ENCODE measurements around the gene PSMG3. TPM values are rescaled to one million over a fixed set of nuclear protein-coding genes. Genes with fewer than 3 reads are reported as not detected.

The PSMG3 gene
- 29.9 to 31.9 TPM (median 31.7 TPM) in 3 replicates for total RNA-seq
- long read RNA-seq, transcript PSMG3-202 (2 exons, 1,391 nt), result major isoform, 19 of 33 reads
- long read RNA-seq, transcript PSMG3-203 (3 exons, 774 nt), result minor isoform, 8 of 33 reads
- long read RNA-seq, partial matches to known transcripts, result 0 of 33 reads
- long read RNA-seq, other reads (novel, unspliced or antisense), result 3 of 33 reads

DNA sequence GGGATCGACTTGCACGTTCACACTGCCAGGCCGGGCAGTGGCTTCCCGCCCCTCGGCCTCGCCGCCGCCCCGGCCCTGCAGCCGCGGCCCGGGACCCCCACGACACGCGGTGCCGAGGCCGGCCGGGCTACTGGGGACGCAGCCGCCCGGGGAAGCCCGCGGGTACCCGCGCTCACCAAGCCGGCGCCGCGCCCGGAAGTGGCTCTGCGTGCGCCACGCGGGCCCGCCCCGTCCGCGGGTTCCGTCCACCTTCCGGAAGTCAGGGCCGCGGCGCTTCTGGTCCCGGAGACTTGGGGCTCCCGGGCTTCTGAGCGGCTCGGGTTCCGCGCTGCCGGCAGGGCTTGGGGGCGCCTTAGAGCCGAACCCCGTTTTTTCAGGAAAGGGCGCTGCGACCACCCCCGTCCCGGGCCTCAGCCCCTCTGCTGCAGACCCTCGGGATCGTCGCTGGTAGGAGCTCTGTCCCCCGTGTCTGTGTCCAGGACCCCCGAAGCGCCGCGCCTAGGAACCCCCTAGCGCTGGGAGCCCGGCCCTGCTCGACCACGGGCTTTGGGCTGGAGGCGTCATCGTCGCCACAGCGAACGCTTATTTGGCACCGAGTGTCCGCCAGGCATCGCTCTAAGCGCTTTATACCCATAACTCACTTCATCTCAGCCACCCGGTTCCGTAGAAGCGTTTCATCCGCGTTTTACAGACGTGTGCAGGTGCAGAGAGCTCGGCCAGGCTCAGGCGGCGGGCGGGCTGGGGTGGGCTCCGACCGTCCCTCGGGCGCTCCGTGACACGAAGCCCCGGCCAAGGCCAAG, at the start of gene PSMG3:
Gene PSMG3 (minus strand): TSS at position 200 of the 800 bp plus-strand sequence. CDS start 693 bp downstream, outside the sequence.
- Mint-ChIP-seq H3K27me3 (ENCODE audit: low read depth) (no peaks in the 10 kb centered on the region), H3K36me3 (ENCODE audit: low read depth) (peaks cover 10% of the 10 kb centered on the region), H3K4me3 (ENCODE audit: unreplicated experiment) (peak within 1 kb of the TSS; percentile 90), H3K27ac (ENCODE audit: unreplicated experiment) (peak within 1 kb of the TSS; percentile 98), H3K9me3 (ENCODE audit: low read depth) (no peaks in the 10 kb centered on the region), H3K4me1 (ENCODE audit: low read depth) (peaks cover 58% of the 10 kb centered on the region)
- peak; percentile 95 for DNase-seq (ENCODE audit: low spot score)
- TF ChIP-seq, protein P1, sequence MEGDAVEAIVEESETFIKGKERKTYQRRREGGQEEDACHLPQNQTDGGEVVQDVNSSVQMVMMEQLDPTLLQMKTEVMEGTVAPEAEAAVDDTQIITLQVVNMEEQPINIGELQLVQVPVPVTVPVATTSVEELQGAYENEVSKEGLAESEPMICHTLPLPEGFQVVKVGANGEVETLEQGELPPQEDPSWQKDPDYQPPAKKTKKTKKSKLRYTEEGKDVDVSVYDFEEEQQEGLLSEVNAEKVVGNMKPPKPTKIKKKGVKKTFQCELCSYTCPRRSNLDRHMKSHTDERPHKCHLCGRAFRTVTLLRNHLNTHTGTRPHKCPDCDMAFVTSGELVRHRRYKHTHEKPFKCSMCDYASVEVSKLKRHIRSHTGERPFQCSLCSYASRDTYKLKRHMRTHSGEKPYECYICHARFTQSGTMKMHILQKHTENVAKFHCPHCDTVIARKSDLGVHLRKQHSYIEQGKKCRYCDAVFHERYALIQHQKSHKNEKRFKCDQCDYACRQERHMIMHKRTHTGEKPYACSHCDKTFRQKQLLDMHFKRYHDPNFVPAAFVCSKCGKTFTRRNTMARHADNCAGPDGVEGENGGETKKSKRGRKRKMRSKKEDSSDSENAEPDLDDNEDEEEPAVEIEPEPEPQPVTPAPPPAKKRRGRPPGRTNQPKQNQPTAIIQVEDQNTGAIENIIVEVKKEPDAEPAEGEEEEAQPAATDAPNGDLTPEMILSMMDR (IDR thresholded peaks at IDR 0.05), result peak; percentile 70

GRCh38 chr7:1618475-1618874, 48.6 kb upstream of the PSMG3 start:
- Mint-ChIP-seq H3K4me1 (ENCODE audit: low read depth) (no peaks in the 10 kb centered on the region), H3K4me3 (ENCODE audit: unreplicated experiment) (no peak overlapping the region), H3K9me3 (ENCODE audit: low read depth) (peaks cover 3% of the 10 kb centered on the region), H3K27ac (ENCODE audit: unreplicated experiment) (no peak overlapping the region), H3K27me3 (ENCODE audit: low read depth) (peaks cover 20% of the 10 kb centered on the region), H3K36me3 (ENCODE audit: low read depth) (no peaks in the 10 kb centered on the region)
- TF ChIP-seq, protein P1 (IDR thresholded peaks at IDR 0.05), result no peak
- DNase-seq (ENCODE audit: low spot score), result no peak

DNA sequence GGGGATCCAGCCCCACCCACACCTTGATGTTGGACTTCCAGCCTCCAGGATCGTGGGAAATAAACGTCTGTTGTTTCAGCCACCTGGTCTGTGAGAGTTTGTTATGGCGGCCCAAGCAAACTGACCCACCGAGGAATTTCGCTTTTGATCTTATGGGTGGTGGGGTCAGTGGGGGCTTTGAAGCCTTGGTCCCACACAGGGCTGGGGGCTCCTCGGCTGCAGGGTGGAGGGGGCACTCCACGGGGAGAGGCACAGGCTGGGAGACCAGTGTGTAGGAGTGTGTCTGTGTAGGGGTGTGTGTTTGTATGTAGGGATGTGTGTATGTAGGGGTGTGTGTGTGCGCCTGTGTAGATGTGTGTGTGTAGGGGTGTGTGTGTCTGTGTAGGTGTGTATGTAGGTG, 48.1 kb upstream of the PSMG3 start:
- H3K36me3 Mint-ChIP-seq (ENCODE audit: low read depth), result no peaks in the 10 kb centered on the region
- H3K4me1 Mint-ChIP-seq (ENCODE audit: low read depth), result no peaks in the 10 kb centered on the region
- DNase-seq (ENCODE audit: low spot score), result no peak
- no peak overlapping the region for H3K27ac Mint-ChIP-seq (ENCODE audit: unreplicated experiment)
- peaks cover 3% of the 10 kb centered on the region for H3K9me3 Mint-ChIP-seq (ENCODE audit: low read depth)
- H3K4me3 Mint-ChIP-seq (ENCODE audit: unreplicated experiment), result no peak overlapping the region
- TF ChIP-seq, protein P1 (IDR thresholded peaks at IDR 0.05), result no peak
- peaks cover 20% of the 10 kb centered on the region for H3K27me3 Mint-ChIP-seq (ENCODE audit: low read depth)

DNA sequence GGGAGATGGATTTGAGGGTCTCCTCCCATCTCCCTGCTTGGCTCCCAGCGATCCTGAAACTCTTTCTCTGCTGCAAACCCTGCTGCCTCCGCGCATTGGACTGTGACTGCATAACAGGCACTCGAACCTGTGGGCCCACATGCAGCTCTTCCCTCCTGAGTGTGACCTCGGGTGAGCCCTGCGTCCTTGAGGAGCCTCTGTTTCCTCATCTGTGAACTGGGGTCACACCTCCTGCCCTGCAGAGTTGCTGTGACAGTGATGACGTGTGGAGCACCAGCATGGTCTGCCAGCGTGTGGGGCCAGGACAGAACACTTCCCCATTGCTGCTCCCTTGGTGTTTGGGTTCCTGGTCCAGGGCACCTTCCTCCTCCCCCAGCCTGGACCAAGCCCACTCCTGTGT, 46.9 kb upstream of the PSMG3 start:
- Mint-ChIP-seq H3K4me3 (ENCODE audit: unreplicated experiment) (no peak overlapping the region), H3K27ac (ENCODE audit: unreplicated experiment) (no peak overlapping the region), H3K36me3 (ENCODE audit: low read depth) (no peaks in the 10 kb centered on the region), H3K9me3 (ENCODE audit: low read depth) (peaks cover 3% of the 10 kb centered on the region), H3K4me1 (ENCODE audit: low read depth) (peaks cover 4% of the 10 kb centered on the region), H3K27me3 (ENCODE audit: low read depth) (peaks cover 20% of the 10 kb centered on the region)
- TF ChIP-seq, protein P1 (IDR thresholded peaks at IDR 0.05), result no peak
- no peak for DNase-seq (ENCODE audit: low spot score)

DNA sequence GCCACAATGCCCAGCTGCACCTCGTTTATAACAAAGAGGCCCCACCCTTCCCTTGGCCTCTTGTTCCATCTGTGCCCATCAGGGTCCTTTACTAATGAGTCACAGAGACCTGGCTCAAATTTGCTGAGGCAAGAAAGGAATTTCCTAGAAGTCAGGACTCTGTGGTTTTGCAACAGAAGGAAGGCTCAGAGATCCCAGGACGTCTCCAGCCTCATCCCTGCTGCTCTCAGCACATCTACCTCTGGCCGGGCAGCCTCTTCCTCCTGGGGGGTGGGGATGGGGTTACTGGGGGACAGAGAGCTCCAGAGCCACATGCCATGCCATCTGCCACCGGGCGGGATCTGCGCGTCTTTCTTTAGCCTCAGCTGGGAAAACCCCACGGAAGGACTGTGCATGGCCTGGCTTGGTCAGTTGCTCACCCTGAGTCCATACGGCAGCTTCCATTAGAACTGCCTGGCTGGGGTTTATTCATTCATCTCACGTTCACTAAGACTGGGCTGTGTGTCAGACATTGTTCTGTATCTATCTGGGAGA, 41.9 kb upstream of the PSMG3 start:
- H3K27me3 Mint-ChIP-seq (ENCODE audit: low read depth), result peaks cover 23% of the 10 kb centered on the region
- H3K9me3 Mint-ChIP-seq (ENCODE audit: low read depth), result peaks cover 3% of the 10 kb centered on the region
- no peaks in the 10 kb centered on the region for H3K36me3 Mint-ChIP-seq (ENCODE audit: low read depth)
- peaks cover 8% of the 10 kb centered on the region for H3K4me1 Mint-ChIP-seq (ENCODE audit: low read depth)
- DNase-seq (ENCODE audit: low spot score), result no peak
- TF ChIP-seq, protein P1 (IDR thresholded peaks at IDR 0.05), result no peak
- H3K27ac Mint-ChIP-seq (ENCODE audit: unreplicated experiment), result no peak overlapping the region
- no peak overlapping the region for H3K4me3 Mint-ChIP-seq (ENCODE audit: unreplicated experiment)
